GM19463 (cell line): ENCODE data around the gene RBM22.

Experiments used
- ATAC-seq: cut with Tn5 transposase; IDR thresholded peaks from one replicate; pipeline ENCODE4 v1.9.1; 2021; ENCODE audit warnings: mild to moderate bottlenecking, moderate library complexity; ENCODE audit not compliant: unreplicated experiment

Gene RBM22

DNA sequence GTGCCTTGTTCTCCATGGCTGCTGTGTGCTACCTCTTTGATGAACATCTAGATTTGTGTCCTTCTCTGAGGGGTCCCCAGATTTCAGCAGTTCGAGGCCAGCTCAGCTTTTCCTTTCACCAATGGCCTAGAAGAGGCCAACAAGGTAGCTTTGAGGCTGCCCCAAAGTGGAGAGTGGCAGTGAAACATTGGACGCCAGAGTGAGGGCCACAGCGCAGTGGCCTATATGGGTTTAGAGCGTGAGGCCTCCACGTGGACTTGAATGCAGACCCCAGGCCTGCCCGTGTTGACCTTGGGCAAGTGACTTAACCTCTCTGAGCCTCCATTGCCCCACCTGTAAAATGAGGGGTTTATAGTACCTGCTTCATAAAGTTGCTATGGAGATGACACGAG, 28.0 kb downstream of the RBM22 start:
- no peak for ATAC-seq

DNA sequence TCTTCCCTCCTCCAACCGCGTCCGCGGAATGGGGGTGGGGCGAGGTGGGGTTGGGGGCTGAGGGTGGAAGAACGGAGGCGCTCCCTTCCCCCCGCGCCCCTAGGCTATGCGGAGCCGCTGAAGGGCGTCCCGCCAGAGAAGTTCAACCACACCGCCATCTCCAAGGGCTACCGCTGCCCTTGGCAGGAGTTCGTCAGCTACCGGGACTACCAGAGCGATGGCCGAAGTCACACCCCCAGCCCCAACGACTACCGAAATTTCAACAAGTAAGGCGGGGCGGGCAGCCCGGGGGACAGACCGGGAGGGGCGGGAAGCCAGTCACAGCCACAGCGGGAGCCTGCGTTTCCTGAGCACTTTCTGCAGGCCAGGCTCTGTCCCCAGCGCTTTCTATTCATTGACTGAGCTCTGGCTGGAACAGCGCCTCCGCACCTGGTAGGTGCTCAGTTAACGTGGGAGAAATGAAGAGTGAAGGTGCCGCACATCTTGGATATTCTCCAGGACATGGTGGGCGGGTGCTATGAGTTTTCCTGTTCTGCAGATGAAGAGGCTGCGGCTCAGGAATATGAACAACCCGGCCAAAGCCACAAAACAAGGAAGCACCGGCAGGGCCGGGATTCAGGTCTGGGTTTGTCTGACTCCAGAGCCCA, 28.5 kb downstream of the RBM22 start:
- ATAC-seq = peak; percentile 57

DNA sequence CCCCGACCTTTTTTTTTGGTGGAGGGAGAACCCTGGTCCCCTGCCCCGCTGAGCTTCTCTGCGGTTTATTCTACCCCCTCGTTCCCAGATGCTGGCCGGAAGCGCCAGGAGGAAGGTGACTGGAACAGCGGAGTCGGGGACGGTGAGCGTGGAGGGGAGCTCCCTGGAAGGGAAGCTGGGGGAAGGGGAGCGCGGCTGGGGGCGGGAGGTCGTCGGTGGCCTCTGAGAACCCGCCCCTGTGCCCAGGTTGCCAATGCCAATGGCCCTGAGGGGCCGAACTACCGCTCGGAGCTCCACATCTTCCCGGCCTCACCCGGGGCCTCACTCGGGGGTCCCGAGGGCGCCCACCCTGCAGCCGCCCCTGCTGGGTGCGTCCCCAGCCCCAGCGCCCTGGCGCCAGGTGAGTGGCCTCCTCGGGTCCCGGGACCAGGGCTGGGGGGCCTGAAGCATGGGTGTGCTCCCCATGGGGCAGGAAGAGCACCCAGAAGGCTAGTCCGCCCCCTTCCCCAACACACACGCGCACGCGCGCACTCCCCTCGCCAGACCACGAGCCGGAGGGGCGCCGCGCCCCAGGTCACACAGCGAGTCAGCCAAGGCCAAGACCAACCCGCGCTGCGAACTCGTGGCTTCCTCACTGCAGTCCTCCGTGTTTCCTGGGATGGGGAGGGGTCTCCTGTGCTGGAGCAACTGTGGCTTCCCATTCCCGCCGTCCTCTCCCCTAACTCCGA, 29.2 kb downstream of the RBM22 start:
- ATAC-seq = no peak

DNA sequence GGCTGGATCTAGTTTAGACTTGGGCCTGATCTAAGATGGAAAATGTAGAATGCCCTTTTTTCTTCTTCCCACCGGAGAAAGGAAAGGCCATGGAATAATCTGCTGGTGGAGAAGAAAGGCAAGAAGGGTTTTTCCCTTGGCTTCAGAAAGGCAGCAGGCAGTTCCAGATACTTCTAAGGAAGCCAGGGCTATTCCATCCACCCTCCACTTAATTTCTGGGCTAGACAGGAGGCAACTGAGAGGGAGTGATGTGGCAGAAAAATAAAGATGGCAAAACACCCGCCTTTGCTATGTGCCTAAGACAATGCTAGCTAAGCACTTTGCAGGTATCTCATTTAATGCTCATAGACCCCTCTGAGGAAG, 29.9 kb downstream of the RBM22 start:
- no peak for ATAC-seq

DNA sequence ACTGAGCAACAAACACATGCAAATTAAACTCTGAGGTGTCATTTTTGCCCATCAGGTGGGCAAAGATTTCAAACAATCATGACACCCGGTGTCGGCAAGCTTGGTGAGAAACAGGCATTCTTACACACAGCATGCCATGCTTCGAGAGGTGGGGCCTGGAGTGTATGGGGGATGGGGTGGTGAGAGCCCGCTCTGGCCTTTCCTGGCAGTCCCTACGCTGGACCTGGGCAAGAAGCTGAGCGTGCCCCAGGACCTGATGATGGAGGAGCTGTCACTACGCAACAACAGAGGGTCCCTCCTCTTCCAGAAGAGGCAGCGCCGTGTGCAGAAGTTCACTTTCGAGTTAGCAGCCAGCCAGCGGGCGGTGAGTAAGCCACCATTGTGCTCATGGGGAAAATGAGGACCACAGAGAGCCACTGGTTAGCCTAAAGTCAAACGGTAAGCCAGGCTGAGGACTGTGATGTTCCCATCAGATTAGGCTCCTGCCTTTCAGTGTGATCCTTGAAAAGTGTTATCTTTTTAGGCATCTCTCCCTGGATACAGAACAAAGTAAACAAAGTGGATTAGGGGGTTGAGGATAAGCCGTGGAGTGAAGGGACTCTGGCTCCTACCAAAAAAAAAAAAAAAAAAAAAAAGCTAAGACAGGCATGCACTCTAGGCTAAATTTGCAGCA, 30.5 kb downstream of the RBM22 start:
- ATAC-seq = no peak

DNA sequence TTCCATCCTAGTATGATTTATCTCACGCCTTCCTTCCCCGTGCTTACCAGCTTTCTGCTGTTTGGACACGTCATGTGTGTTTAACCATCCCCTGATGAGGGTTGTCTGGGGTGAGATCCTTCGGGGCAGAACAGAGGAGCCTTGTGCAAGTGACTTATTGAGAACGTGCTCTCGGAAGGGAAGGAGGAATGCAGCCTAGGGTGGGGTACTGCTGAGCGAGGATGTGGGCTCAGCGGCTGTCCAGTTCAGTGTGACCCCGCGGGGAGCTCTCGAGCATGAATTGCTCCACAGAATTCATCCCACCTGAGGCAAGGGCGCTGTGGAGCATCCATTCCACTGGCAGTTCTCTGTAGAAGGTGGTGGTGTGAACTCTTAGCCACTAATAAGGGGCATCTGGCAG, 35.8 kb downstream of the RBM22 start:
- ATAC-seq = no peak

DNA sequence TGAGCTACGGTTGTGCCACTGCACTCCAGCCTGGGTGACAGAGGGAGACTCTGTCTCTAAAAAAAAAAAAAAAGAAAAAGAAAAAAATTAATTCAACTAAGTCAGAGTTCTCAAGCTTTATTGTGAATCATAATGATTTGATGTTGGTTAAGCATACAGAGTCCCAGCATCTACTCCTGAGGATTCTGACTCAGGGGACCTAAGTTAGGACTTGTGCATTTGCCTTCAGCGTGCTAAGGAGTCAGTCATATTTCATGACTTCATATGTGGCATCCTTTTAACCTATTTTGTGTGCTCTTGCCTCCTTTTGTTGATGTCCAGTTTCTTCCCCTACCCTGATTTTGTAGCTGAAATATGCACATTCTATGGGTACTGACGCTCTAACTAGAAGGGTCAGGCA, 36.9 kb downstream of the RBM22 start:
- no peak for ATAC-seq

DNA sequence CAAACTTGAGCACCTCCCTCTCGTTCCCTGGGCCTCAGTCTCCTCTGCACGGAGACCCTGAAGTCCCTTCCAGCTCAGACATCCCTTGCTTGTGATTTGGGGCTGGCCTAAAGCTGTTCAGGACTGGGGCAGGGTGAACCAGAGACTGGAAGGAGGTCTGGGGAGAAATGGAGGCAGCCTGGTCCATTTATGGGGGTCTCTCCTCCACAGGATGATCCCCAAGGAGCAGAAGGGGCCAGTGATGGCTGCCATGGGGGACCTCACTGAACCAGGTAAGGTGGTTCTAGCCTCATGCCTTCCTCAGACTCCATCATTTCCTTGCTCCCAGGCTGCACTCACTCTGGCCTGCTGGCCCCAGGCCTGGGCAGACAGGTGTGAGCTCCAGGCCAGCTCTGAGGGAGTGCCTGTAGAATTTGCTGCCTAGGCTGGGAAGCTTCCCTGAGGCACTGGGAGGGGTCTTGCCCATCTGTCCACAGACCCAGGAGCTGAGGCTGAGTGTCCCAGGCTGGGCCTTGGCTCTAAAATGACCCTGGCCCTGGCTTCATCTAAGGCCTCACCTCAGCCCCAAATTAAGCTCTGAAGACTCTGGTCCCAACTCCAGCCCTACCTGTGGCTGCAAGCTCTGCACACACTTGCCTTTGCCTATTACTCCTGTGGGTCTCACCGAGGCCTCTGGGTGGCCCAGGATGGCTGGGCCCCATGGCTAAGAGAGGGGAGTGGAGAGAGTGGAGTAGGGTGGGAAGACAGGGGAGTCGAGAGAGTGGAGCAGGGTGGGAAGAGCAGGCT, 37.9 kb downstream of the RBM22 start:
- ATAC-seq = no peak

DNA sequence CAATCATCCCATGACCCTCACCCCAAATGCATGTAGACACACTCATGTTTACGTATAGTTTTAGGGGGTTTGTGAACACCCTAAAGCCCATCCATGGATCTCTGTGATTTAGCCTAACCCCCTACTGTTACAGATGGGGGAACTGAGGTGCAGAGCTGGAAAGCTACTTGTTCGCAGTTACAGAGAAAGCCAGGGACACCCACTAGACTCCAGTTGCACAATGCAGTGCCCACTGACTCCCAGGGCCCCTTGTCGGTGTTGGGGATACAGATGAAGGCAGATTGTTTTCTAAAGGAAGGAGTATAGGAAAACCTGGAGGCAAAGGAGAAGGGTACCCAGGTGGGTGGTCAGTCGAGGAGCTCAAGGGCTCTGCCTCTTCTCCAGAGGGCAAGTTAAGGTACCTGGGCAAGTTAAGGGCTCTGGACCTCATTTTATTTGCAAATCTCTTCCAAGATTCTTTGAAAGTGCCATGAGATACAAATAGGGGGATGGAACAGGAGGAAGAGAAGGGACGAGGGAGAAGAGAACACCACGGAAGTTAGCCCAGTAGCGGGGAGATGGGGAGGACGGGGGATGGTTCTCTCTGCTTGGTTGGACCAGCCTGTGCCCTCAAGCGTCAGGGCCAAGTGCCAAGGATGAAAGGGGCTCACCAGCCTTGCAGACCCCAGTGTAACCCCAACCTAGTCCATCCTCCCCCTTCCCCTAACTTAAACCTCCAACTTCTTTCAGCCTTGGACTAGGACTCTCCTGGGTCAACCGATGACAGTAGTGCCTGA, 38.9 kb downstream of the RBM22 start:
- no peak for ATAC-seq

DNA sequence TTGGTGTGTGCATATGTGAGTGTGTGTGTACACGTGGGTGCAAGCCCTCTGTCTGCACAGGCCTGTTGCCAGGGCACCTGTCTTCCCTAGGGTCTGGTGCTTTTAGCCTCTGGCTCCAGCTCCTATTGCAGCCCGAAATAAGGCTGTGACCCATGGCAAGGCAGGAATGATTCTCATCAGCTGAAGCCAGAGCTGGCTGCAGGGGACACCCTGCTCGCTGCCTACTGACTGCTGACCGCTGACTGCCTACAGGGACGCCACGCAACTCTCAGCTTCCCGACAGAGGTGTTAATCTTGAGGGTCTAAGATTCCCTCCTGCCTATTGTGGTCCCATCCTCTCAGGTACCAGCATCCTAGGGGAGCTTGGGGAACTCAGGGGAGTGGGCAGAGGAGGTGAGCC, 39.8 kb downstream of the RBM22 start, which contains the start of gene MYOZ3:
MYOZ3 (plus strand) TSS at position 166 of the 400 bp plus-strand sequence. CDS start 1,691 bp downstream, outside the sequence.
- no peak for ATAC-seq

DNA sequence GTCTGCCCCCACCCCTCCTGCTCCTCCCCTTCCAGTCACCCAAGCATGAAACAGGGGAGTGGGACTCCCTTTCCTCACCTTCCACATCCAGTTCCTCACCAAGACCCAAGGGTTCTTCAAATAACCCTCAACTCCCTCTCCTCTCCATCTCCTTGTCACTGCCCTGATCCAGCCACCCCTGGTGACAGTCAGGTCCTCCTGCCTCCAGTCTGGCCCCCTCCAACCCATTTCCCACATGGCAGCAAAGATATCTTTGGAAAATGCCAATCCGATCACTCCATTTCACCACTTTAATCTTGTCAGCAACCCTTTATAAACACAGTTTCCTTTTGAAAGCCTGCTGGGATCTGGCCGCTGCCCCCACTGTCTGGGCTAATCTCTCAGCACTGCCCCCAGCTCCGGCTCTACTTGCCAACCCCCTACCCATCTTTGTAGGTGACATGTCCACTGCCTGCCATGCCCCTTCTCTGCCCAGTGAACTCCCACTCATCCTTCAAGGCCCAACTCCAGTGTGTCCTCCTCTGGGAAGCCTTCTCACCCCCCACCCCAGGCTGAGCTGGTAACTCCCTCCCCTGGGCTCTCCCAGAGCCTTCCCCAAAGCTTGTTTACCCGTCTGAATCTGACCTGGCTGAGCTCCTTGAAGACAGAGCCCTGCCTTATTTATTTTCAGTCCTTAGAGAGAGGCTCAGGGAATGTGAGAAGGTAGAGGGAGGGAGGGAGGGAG, 40.6 kb downstream of the RBM22 start:
- ATAC-seq = no peak

DNA sequence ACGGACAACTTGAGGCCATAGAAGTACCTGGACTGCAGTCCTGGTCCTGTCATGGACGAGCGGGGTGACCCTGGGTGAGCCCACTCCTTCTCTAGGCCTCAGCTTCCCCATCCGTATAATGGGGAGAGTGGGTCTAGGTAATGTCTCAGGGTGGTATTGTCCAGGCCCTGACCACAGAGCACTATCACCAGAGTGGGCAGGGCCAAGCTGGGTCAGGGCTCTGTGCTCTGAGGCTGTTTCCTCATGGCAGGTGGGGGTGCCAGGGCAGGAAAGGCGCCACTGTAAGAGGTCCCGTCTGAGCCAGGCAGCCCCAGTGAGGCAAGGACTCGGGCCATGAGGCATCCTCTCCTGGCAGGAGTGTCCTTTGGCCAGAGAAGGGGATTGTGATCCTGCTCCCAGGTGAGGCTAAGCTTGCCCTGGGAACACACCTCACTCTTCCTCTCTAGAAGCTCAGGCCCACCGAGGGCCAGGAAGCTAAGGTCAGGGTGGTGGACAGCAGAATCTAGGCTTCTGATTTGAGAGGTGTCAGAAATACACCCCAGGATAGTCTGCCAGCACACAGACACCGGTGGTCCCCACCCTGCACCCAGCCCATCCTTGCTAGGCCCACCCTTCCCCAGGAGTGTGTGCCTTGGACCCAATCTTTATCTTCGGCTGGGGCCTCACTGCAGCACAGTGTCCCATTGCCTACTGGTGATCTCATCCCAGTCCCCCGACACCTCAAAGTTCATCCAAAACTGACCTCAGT, 41.3 kb downstream of the RBM22 start:
- ATAC-seq = no peak

DNA sequence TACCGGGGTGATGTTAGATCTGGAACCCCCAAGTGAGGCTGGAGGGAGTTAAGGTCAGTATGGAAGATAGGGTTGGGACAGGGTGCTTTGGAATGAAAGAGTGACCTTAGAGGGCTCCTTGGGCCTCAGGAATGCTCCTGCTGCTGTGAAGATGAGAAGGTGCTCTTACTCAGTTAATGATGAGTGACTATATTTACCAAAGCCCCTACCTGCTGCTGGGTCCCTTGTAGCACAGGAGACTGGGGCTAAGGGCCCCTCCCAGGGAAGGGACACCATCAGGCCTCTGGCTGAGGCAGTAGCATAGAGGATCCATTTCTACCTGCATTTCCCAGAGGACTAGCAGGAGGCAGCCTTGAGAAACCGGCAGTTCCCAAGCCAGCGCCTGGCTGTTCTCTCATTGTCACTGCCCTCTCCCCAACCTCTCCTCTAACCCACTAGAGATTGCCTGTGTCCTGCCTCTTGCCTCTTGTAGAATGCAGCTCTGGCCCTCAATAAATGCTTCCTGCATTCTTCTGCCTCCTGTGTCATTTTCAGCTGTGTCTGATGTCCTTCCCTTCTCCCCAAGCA, 42.1 kb downstream of the RBM22 start:
- no peak for ATAC-seq

DNA sequence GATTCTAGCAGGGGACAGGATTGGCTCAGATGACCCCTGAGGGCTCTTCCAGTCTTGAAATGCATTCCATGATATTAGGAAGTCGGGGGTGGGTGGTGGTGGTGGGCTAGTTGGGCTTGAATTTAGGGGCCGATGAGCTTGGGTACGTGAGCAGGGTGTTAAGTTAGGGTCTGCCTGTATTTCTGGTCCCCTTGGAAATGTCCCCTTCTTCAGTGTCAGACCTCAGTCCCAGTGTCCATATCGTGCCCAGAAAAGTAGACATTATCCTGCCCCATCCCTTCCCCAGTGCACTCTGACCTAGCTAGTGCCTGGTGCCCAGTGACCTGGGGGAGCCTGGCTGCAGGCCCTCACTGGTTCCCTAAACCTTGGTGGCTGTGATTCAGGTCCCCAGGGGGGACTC, 42.7 kb downstream of the RBM22 start:
- no peak for ATAC-seq

DNA sequence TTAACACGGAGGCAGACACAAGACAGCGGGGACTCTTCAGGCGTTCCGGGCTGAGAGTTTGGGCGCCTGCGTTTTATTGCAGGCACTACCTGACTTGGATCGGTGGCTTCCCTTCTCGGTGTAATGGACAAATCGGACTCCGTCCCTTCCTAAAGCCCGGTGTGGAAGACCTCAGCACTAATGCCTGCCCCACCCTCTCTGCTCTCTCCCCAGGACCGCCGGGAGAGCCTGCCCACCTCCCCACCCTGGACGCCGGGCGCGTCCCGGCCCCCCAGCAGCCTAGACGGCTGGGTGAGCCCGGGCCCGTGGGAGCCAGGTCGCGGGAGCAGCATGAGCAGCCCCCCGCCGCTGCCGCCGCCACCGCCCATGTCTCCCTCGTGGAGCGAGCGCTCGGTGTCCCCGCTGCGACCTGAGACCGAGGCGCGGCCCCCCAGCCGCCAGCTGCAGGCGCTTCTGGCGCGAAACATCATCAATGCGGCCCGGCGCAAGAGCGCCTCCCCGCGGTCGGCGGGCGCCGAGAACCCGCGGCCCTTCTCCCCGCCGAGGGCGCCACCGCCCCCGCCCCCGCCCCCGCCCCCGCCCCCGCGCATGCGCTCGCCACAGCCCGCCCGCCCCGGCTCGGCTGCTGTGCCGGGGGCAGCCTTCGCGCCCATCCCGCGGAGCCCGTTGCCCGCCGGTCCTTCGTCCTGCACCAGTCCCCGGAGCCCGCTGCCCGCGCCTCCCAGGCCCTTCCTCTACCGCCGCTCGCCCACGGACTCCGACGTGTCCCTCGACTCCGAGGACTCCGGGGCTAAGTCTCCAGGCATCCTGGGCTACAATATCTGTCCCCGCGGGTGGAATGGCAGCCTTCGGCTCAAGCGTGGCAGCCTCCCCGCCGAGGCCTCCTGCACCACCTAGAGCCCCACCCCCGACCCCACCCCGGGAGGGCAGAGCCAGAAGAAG, 44.4 kb downstream of the RBM22 start:
- ATAC-seq = peak; percentile 83

DNA sequence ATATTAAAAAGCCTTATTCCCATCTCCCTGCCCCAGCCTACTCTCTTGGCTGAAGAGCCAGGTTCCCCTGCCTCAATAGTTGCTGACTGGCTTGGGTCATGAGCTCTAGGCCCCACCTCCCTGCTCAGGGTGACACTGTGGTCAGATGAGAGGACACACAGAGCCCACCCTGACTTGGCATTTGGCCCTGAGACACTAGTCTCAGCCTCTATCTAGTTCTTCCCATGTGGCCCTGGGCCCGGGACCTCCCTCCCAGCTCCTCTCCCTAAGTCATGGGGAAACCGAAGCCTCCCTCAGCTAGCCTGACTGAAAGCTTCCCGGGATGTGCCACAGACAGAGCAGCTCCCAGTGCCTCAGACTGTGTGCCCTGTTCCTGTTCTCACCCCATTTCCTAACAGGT, 45.6 kb downstream of the RBM22 start:
- ATAC-seq = no peak

DNA sequence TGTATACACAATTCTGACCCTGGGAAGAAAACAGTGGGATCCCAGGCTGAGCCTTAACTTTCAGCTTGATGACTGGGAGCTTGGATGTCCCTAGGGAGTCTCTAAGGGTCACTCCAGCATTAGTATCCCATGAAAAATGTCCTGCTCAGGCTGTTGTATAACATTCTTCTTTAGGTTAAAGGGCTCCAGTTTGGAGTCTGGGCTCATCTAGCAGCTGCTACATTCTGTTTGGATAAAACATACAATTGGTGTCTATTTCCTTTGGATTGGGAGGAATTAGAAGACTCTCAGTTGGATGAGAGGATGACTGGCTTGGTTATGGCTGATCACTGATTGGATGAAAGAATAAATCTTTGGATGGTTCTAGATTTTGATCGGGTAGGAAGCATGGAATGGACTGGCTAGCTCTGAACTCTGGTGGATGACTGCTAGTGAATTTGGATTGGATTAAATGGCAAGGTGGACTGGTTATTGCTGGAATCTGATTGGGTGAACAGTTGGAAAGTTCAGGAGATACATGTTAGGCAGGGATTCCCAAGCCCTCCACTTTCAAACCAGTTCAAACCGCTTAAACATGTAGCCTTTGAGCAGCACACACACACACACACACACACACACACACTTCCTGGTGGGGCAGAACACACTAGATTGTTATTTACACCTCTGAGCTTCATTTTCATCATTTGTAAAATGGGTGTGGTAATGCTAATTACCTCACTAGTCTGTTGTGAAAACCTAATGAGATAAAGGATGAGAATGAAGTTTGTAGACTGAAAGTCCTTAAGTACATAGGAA, 46.9 kb downstream of the RBM22 start:
- no peak for ATAC-seq
